ENCODE data around the gene MTSS2.

Gene MTSS2

GRCh38 chr16:70706948-70707465 lies 21.2 kb upstream of the MTSS2 start:
- Histone ChIP-seq H3K4me2 (no peak overlapping the region), H3K27me3 (ENCODE audit: insufficient read depth, low read depth) (no peaks in the 10 kb centered on the region), H3K4me1 (ENCODE audit: low read depth, poor library complexity, severe bottlenecking) (no peaks in the 10 kb centered on the region), H3K9ac (no peak overlapping the region), H3K79me2 (ENCODE audit: insufficient read depth, low read depth) (no peaks in the 10 kb centered on the region), H3K36me3 (ENCODE audit: insufficient read depth) (no peaks in the 10 kb centered on the region), H3K4me3 (IDR thresholded peaks at IDR 0.05; ENCODE audit: insufficient read depth, low read depth, low read length) (no peak overlapping the region), H2AFZ (ENCODE audit: low read depth) (no peak overlapping the region), H4K20me1 (ENCODE audit: insufficient read depth) (no peaks in the 10 kb centered on the region), H3K27ac (no peak overlapping the region)
- no peak for TF ChIP-seq CTCF (conservative IDR thresholded peaks at IDR 0.05; ENCODE audit: low read depth, low read length)

GRCh38 chr16:70705056-70705455 lies 19.2 kb upstream of the MTSS2 start:
- Histone ChIP-seq H3K27ac (no peak overlapping the region), H3K79me2 (ENCODE audit: insufficient read depth, low read depth) (no peaks in the 10 kb centered on the region), H3K27me3 (ENCODE audit: insufficient read depth, low read depth) (no peaks in the 10 kb centered on the region), H3K4me1 (ENCODE audit: low read depth, poor library complexity, severe bottlenecking) (no peaks in the 10 kb centered on the region), H3K9ac (no peak overlapping the region), H4K20me1 (ENCODE audit: insufficient read depth) (no peaks in the 10 kb centered on the region), H2AFZ (ENCODE audit: low read depth) (no peak overlapping the region), H3K4me3 (IDR thresholded peaks at IDR 0.05; ENCODE audit: insufficient read depth, low read depth, low read length) (no peak overlapping the region), H3K4me2 (no peak overlapping the region), H3K36me3 (ENCODE audit: insufficient read depth) (no peaks in the 10 kb centered on the region)
- no peak for TF ChIP-seq CTCF (conservative IDR thresholded peaks at IDR 0.05; ENCODE audit: low read depth, low read length)

- no peaks in the 10 kb centered on the region for H3K27me3 ChIP-seq (ENCODE audit: insufficient read depth, low read depth)
Measured at GRCh38 chr16:70704586-70704985, 18.7 kb upstream of the MTSS2 start.

GRCh38 chr16:70703835-70704381 lies 18.1 kb upstream of the MTSS2 start:
- H3K9ac ChIP-seq, result no peak overlapping the region
- no peak overlapping the region for H3K27ac ChIP-seq
- H3K79me2 ChIP-seq (ENCODE audit: insufficient read depth, low read depth), result no peaks in the 10 kb centered on the region
- no peak overlapping the region for H3K4me2 ChIP-seq
- no peak overlapping the region for H2AFZ ChIP-seq (ENCODE audit: low read depth)
- H3K27me3 ChIP-seq (ENCODE audit: insufficient read depth, low read depth), result no peaks in the 10 kb centered on the region
- H3K4me1 ChIP-seq (ENCODE audit: low read depth, poor library complexity, severe bottlenecking), result no peaks in the 10 kb centered on the region
- no peak for TF ChIP-seq CTCF (conservative IDR thresholded peaks at IDR 0.05; ENCODE audit: low read depth, low read length)
- no peak overlapping the region for H3K4me3 ChIP-seq (IDR thresholded peaks at IDR 0.05; ENCODE audit: insufficient read depth, low read depth, low read length)
- no peaks in the 10 kb centered on the region for H3K36me3 ChIP-seq (ENCODE audit: insufficient read depth)
- H4K20me1 ChIP-seq (ENCODE audit: insufficient read depth), result no peaks in the 10 kb centered on the region

More at GRCh38 chr16:70704586-70704985, 18.7 kb upstream of the MTSS2 start:
- H3K4me2 ChIP-seq, result no peak overlapping the region
- H3K4me1 ChIP-seq (ENCODE audit: low read depth, poor library complexity, severe bottlenecking), result no peaks in the 10 kb centered on the region
- no peak overlapping the region for H2AFZ ChIP-seq (ENCODE audit: low read depth)
- H3K27ac ChIP-seq, result no peak overlapping the region
- H3K36me3 ChIP-seq (ENCODE audit: insufficient read depth), result no peaks in the 10 kb centered on the region
- TF ChIP-seq CTCF (conservative IDR thresholded peaks at IDR 0.05; ENCODE audit: low read depth, low read length), result no peak
- H3K9ac ChIP-seq, result no peak overlapping the region
- no peaks in the 10 kb centered on the region for H4K20me1 ChIP-seq (ENCODE audit: insufficient read depth)
- H3K4me3 ChIP-seq (IDR thresholded peaks at IDR 0.05; ENCODE audit: insufficient read depth, low read depth, low read length), result no peak overlapping the region
- no peaks in the 10 kb centered on the region for H3K79me2 ChIP-seq (ENCODE audit: insufficient read depth, low read depth)

All from KMS-11 (cell line).